Activated naive CD4-positive, alpha-beta T cell treated with anti-CD3 and anti-CD28 coated beads, Interleukin-2, amount 10 ng/mL, durations not matched to agents 7 days and 5 days (primary cell): Measurements from ENCODE around the gene SLC38A1.

Experiments
- CTCF ChIA-PET: fragments of 350-600 bp; sonication (Branson Sonifier 250); formaldehyde crosslinking; loops from one replicate; lab custom pipeline; 2021; ENCODE audit warnings: antibody characterized with exemption; lab: Charles Lee
- DNase-seq: peaks from one replicate; pipeline ENCODE4 v3.0.0-alpha.2; 2020
- H3K27ac Mint-ChIP-seq: one replicate; pipeline ENCODE4 v1.8.0; 2021; ENCODE audit warnings: mild to moderate bottlenecking, moderate library complexity, mixed read lengths
- H3K27me3 Mint-ChIP-seq: one replicate; pipeline ENCODE4 v1.8.0; 2021; ENCODE audit warnings: mild to moderate bottlenecking, mixed read lengths
- H3K36me3 Mint-ChIP-seq: one replicate; pipeline ENCODE4 v1.8.0; 2021; ENCODE audit warnings: mixed read lengths
- H3K4me1 Mint-ChIP-seq: one replicate; pipeline ENCODE4 v1.8.0; 2021; ENCODE audit warnings: mixed read lengths
- H3K4me3 Mint-ChIP-seq: one replicate; pipeline ENCODE4 v1.8.0; 2021; ENCODE audit warnings: mild to moderate bottlenecking, moderate library complexity, mixed read lengths
- H3K9me3 Mint-ChIP-seq: one replicate; pipeline ENCODE4 v1.8.0; 2021; ENCODE audit warnings: mixed read lengths

Gene SLC38A1

DNA sequence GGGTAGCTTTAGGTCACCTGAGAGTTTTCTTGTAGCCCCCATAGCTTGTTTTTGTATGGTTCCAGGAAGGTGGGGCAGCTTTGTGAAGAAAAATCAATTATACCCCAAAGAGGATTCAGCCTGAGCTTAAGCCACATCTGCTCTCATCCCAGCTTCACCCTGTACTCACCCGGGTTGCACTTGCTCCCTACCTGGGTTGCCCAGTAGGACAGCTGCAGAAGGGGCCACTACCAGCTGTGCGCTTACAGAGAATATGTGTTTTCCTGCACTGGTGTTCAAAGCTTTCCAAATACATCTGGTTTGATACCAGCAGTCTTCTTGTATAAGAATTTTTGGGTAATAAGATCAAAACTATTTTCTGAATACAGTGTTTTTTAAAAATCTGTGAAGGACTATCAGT is 3.0 kb upstream of the SLC38A1 start:
- Mint-ChIP-seq H3K27me3 (peaks cover 6% of the 10 kb centered on the region), H3K4me3 (no peak overlapping the region), H3K36me3 (peaks cover 36% of the 10 kb centered on the region), H3K27ac (peak overlapping the region; percentile 37), H3K4me1 (peaks cover 30% of the 10 kb centered on the region), H3K9me3 (no peaks in the 10 kb centered on the region)
- CTCF ChIA-PET: interaction anchor here (0.8 kb wide), 1 partner anchor 200 kb away, joined by 3 read pairs; no protein-coding TSS in a partner anchor
- DNase-seq: no peak

GRCh38 chr12:46269429-46270241 is 792 bp upstream of the SLC38A1 start:
- no peak overlapping the region for H3K4me3 Mint-ChIP-seq
- peak; percentile 78 for DNase-seq
- peaks cover 6% of the 10 kb centered on the region for H3K27me3 Mint-ChIP-seq
- H3K27ac Mint-ChIP-seq: no peak overlapping the region
- peaks cover 30% of the 10 kb centered on the region for H3K4me1 Mint-ChIP-seq
- peaks cover 22% of the 10 kb centered on the region for H3K36me3 Mint-ChIP-seq
- CTCF ChIA-PET: interaction anchor here (0.6 to 3.3 kb wide), 9 partner anchors 32 to 382 kb away, joined by 3 to 12 read pairs (median 3); no protein-coding TSS in a partner anchor
- no peaks in the 10 kb centered on the region for H3K9me3 Mint-ChIP-seq

DNA sequence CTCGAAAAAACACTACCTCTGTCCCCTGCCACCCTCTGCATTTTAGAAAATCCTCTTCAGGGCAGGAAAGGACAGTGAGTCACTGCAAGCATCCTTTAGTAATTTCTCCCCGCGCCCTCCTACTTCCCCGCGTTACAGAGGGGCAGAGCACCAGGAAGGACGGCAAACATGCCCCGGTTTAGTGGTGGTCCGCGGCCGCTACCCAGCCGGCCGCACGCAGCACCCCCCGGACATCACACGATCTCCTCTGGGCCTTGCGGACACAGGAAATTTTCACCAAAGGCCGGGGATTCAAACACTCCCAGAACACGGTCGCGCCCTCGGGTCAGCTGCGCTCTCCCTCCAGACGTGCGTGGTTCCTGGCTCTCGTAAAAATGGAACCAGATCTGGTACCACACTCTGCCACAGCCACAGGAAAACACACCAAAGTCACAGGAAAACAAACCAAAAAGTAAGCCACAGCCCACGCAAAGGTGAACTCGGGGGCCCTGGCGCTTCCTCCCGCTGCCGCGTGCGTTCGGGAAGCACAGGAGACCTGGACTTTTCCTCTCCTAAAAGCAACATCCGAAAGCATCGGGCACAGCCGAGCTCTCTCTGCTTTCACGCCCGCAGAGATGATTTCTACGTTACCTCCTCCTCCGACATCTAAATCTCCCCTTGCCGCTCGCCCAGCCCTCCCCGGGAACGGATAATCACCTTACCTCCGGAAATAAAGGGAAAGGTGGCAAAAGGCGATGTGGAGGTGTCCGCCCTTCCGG is 839 bp downstream of the SLC38A1 start:
- H3K27ac Mint-ChIP-seq: no peak overlapping the region
- H3K4me1 Mint-ChIP-seq: peaks cover 39% of the 10 kb centered on the region
- no peak overlapping the region for H3K4me3 Mint-ChIP-seq
- H3K36me3 Mint-ChIP-seq: peaks cover 27% of the 10 kb centered on the region
- peaks cover 6% of the 10 kb centered on the region for H3K27me3 Mint-ChIP-seq
- CTCF ChIA-PET: interaction anchor here (1.2 to 3.3 kb wide), 4 partner anchors 51 to 409 kb away, joined by 3 to 11 read pairs (median 4); no protein-coding TSS in a partner anchor
- H3K9me3 Mint-ChIP-seq: no peaks in the 10 kb centered on the region
- peak; percentile 54 for DNase-seq

DNA sequence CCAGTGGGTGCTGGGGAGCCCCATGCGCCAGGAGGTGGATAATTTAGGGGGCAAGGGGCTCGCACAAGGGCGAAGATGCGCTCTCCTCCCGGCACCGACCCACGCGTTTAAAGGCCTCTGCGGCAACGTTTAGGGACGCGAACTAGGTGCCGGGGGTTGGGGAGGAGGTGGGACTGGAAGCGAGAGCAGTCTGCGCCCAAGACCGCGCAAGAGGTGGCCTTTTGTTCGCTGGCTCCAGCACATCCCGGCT is 1.3 kb downstream of the SLC38A1 start:
- DNase-seq: no peak
- H3K9me3 Mint-ChIP-seq: no peaks in the 10 kb centered on the region
- peaks cover 28% of the 10 kb centered on the region for H3K36me3 Mint-ChIP-seq
- no peak overlapping the region for H3K27ac Mint-ChIP-seq
- peaks cover 43% of the 10 kb centered on the region for H3K4me1 Mint-ChIP-seq
- peaks cover 6% of the 10 kb centered on the region for H3K27me3 Mint-ChIP-seq
- H3K4me3 Mint-ChIP-seq: no peak overlapping the region
- CTCF ChIA-PET: interaction anchor here (1.3 kb wide), 1 partner anchor 53 kb away, joined by 4 read pairs; no protein-coding TSS in a partner anchor

- H3K4me3 Mint-ChIP-seq: no peak overlapping the region
- H3K4me1 Mint-ChIP-seq: peaks cover 41% of the 10 kb centered on the region
- peaks cover 26% of the 10 kb centered on the region for H3K36me3 Mint-ChIP-seq
- peaks cover 6% of the 10 kb centered on the region for H3K27me3 Mint-ChIP-seq
- H3K9me3 Mint-ChIP-seq: no peaks in the 10 kb centered on the region
- H3K27ac Mint-ChIP-seq: no peak overlapping the region
- DNase-seq: peak; percentile 76
- CTCF ChIA-PET: interaction anchor here (0.9 to 1.5 kb wide), 4 partner anchors 27 to 51 kb away, joined by 3 to 6 read pairs (median 4); no protein-coding TSS in a partner anchor
Measured at GRCh38 chr12:46266869-46267574, 1.8 kb downstream of the SLC38A1 start.

DNA sequence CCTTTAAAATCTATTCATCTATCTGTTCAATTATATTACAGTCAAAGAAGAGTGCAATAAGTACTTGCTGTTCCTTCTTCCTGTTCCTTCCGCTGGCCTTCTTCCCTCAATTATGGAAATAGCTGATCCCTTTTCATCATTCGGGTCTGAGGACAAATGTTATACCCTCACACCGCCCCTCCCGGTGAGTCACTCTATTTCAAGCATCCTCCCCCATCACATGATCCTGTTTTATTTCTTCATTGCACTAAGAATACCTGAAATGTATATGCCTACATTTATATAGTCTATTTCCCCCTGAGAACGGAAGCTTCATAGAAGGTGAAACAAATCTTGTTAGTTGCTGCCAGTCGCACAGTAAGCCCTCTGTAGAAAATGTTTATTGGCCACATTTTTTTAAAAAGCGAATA is 2.5 kb downstream of the SLC38A1 start:
- no peak overlapping the region for H3K27ac Mint-ChIP-seq
- peak; percentile 61 for DNase-seq
- H3K9me3 Mint-ChIP-seq: no peaks in the 10 kb centered on the region
- peaks cover 34% of the 10 kb centered on the region for H3K4me1 Mint-ChIP-seq
- H3K4me3 Mint-ChIP-seq: no peak overlapping the region
- H3K36me3 Mint-ChIP-seq: peaks cover 27% of the 10 kb centered on the region
- peaks cover 6% of the 10 kb centered on the region for H3K27me3 Mint-ChIP-seq
- CTCF ChIA-PET: interaction anchor here (0.9 to 1.5 kb wide), 4 partner anchors 26 to 51 kb away, joined by 3 to 6 read pairs (median 4); no protein-coding TSS in a partner anchor

- peaks cover 23% of the 10 kb centered on the region for H3K36me3 Mint-ChIP-seq
- no peak overlapping the region for H3K4me3 Mint-ChIP-seq
- DNase-seq: no peak
- no peak overlapping the region for H3K27ac Mint-ChIP-seq
- peaks cover 28% of the 10 kb centered on the region for H3K4me1 Mint-ChIP-seq
- peaks cover 6% of the 10 kb centered on the region for H3K27me3 Mint-ChIP-seq
- CTCF ChIA-PET: interaction anchor here (1.5 kb wide), 1 partner anchor 26 kb away, joined by 4 read pairs; no protein-coding TSS in a partner anchor
- no peaks in the 10 kb centered on the region for H3K9me3 Mint-ChIP-seq
Measured at GRCh38 chr12:46265734-46266133, 3.1 kb downstream of the SLC38A1 start.

- no peaks in the 10 kb centered on the region for H3K9me3 Mint-ChIP-seq
- peaks cover 22% of the 10 kb centered on the region for H3K4me1 Mint-ChIP-seq
- CTCF ChIA-PET: no interaction called here
- no peak for DNase-seq
- peaks cover 6% of the 10 kb centered on the region for H3K27me3 Mint-ChIP-seq
- H3K27ac Mint-ChIP-seq: no peak overlapping the region
- H3K4me3 Mint-ChIP-seq: no peak overlapping the region
- H3K36me3 Mint-ChIP-seq: peaks cover 23% of the 10 kb centered on the region
Measured at GRCh38 chr12:46265102-46265501, 3.7 kb downstream of the SLC38A1 start.

GRCh38 chr12:46264057-46264456 is 4.8 kb downstream of the SLC38A1 start:
- Mint-ChIP-seq H3K4me1 (peaks cover 19% of the 10 kb centered on the region), H3K27ac (peak overlapping the region; percentile 16), H3K4me3 (peak overlapping the region; percentile 29), H3K27me3 (peaks cover 6% of the 10 kb centered on the region), H3K9me3 (no peaks in the 10 kb centered on the region), H3K36me3 (peaks cover 23% of the 10 kb centered on the region)
- CTCF ChIA-PET: interaction anchor here (0.8 to 1.2 kb wide), 3 partner anchors 14 to 92 kb away, joined by 3 to 4 read pairs (median 3); no protein-coding TSS in a partner anchor
- DNase-seq: no peak

DNA sequence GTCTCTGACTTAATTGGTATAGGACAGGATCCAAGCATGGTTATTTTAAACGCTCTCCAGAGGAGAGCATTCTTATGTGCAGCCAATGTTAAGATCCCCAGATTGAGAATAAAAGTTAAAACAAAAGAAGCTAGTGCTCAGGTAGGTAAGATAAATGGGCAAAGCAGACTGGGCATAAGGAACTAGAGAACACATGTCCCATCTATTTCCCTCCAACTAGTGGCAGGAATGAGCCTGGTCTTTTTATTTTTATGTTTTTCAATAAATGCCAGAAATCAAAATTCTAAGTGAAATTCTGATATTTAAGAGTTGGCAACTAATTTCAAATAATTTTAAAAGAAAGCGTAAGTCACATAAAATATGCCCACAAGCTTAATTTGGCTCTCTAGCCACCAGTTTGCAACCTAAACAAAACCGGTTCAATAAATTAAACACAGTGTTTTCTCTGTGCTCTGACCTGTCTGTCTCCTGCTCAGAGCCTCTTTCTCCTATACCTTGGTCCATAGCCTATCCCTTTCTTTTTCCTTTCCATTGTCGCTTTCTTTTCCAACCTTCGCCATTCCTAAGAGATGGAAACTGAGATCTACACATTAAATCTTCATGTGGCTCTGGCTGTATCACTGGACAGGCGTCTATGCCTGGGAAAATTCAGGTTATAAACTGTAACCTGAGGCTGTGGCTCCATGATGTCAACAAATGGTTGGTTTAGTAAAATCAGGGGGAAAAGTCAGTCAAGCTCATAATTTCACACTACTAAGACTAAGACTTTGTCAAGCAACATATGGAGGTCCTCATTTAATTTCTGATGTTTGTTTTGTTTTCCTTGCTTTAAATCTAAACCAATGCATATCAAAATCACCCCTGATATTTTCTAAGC is 5.5 kb downstream of the SLC38A1 start:
- H3K9me3 Mint-ChIP-seq: no peaks in the 10 kb centered on the region
- peaks cover 19% of the 10 kb centered on the region for H3K4me1 Mint-ChIP-seq
- peaks cover 28% of the 10 kb centered on the region for H3K36me3 Mint-ChIP-seq
- peak overlapping the region; percentile 29 for H3K4me3 Mint-ChIP-seq
- H3K27me3 Mint-ChIP-seq: peaks cover 5% of the 10 kb centered on the region
- CTCF ChIA-PET: interaction anchor here (0.8 to 1.2 kb wide), 3 partner anchors 14 to 93 kb away, joined by 3 to 4 read pairs (median 3); no protein-coding TSS in a partner anchor
- DNase-seq: no peak
- H3K27ac Mint-ChIP-seq: no peak overlapping the region

DNA sequence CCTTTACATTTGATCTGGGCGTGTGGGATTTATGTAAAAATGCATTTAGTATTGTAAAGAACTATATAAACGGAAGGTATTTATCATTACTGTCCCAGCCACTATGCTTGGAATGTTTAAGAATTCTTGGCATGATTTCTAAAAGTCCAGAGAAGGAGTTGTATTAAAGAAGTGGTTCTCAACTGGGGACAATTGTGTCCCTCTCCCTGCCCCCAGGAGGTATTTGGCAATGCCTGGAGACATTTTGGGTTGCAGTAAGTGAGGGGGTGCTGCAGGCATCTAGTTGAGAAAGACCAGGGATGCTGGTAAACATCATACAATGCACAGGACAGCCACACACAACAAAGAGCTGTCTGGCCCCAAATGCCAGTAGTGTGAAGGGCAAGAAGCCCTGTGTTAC is 7.2 kb downstream of the SLC38A1 start:
- peak overlapping the region; percentile 40 for H3K27ac Mint-ChIP-seq
- H3K4me1 Mint-ChIP-seq: peaks cover 34% of the 10 kb centered on the region
- CTCF ChIA-PET: no interaction called here
- H3K27me3 Mint-ChIP-seq: no peaks in the 10 kb centered on the region
- no peak for DNase-seq
- peaks cover 2% of the 10 kb centered on the region for H3K9me3 Mint-ChIP-seq
- H3K4me3 Mint-ChIP-seq: no peak overlapping the region
- peaks cover 44% of the 10 kb centered on the region for H3K36me3 Mint-ChIP-seq

DNA sequence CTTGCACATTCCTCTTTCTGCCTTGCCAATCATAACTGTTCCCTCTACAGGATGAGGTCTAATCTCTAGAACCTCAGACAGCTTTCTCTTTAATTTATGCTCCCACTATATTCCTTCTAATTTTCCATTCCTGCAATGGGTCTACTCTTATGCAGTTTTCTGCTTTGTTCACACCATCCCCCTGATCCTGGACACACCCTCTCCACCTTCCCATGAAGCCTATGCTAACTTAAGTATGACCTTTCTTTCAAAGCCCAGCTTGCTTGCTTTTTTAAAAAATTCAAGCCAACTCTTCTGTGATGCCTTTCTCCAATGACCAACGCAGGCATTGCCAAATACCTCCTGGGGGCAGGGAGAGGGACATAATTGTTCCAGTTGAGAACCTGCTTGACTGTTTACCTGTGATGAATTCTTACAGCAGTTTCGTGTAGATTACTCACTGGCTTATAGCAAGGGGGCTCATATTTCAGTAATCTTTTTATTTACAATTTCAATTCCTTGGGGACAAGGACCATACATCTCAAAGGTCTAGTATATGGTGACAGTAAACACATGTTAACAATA is 7.8 kb downstream of the SLC38A1 start:
- peaks cover 38% of the 10 kb centered on the region for H3K4me1 Mint-ChIP-seq
- H3K27me3 Mint-ChIP-seq: no peaks in the 10 kb centered on the region
- H3K9me3 Mint-ChIP-seq: peaks cover 2% of the 10 kb centered on the region
- no peak overlapping the region for H3K27ac Mint-ChIP-seq
- CTCF ChIA-PET: no interaction called here
- no peak for DNase-seq
- no peak overlapping the region for H3K4me3 Mint-ChIP-seq
- peaks cover 48% of the 10 kb centered on the region for H3K36me3 Mint-ChIP-seq
